Heart left ventricle (tissue), 16 donors: ENCODE data around the gene NHSL2. TPM values are rescaled to one million over a fixed set of nuclear protein-coding genes. Genes with fewer than 3 reads are reported as not detected.

Experiments
- ATAC-seq, 4 donors: fragments of 200-7000 bp; cut with Tn5 transposase; one replicate each; pipeline ENCODE4 v1.9.1; 2020 to 2022; ENCODE audit warnings: moderate library complexity in 4 of 4, mild to moderate bottlenecking in 3 of 4, moderate number of reproducible peaks in 1 of 4
- DNase-seq, 5 donors: peaks; one replicate each; pipeline ENCODE4 v3.0.0-alpha.2; 2020
- H3K27ac ChIP-seq, 12 donors: fragments of 200-600 bp; sonication (generic) in 4 of 12; one replicate each; pipeline versions ENCODE4 v1.5.0 to v1.8.0; 2016 to 2022; ENCODE audit warnings: mild to moderate bottlenecking in 2 of 12
- H3K27me3 ChIP-seq, 9 donors: fragments of 200-600 bp; sonication (generic) in 2 of 9; one replicate each; pipeline versions ENCODE4 v1.5.1 to v1.8.0; 2016 to 2022; ENCODE audit warnings: mild to moderate bottlenecking in 3 of 9
- H3K36me3 ChIP-seq, 9 donors: fragments of 200-600 bp; sonication (generic) in 2 of 9; one replicate each; pipeline versions ENCODE4 v1.5.0 to v1.8.0; 2018 to 2022; ENCODE audit warnings: mild to moderate bottlenecking in 2 of 9
- H3K4me1 ChIP-seq, 12 donors: fragments of 200-600 bp; sonication (generic) in 4 of 12; one replicate each; pipeline versions ENCODE4 v1.5.0 to v1.8.0; 2016 to 2022; ENCODE audit warnings: mild to moderate bottlenecking in 3 of 12
- H3K4me3 ChIP-seq, 12 donors: fragments of 200-600 bp; sonication (generic) in 4 of 12; one replicate each; pipeline versions ENCODE4 v1.5.0 to v1.8.0; 2017 to 2022; ENCODE audit warnings: mild to moderate bottlenecking in 9 of 12, moderate library complexity in 4 of 12
- H3K9me3 ChIP-seq, 12 donors: fragments of 200-600 bp; sonication (generic) in 4 of 12; one replicate each; pipeline versions ENCODE4 v1.5.0 to v1.8.0; 2016 to 2022; ENCODE audit warnings: mild to moderate bottlenecking in 1 of 12
- CTCF ChIP-seq, 12 donors: fragments of 200-600 bp; sonication (generic) in 4 of 12; IDR thresholded peaks; one replicate each; pipeline versions ENCODE4 v1.5.0 to v1.8.0; 2018 to 2022; ENCODE audit warnings: antibody characterized with exemption in 12 of 12, mild to moderate bottlenecking in 5 of 12
- POLR2A ChIP-seq, 2 donors: fragments of 450-650 bp; IDR thresholded peaks; one replicate each; pipeline ENCODE4 v1.6.1; 2017; ENCODE audit warnings: antibody characterized with exemption in 2 of 2, mild to moderate bottlenecking in 2 of 2, moderate library complexity in 2 of 2
- WGBS, 4 donors: extraction: QIAGEN DNeasy Blood & Tissue Kit in 2 of 4; methylation state at CpG; one replicate each; pipeline versions ENCODE4 v1.1.5 to v1.1.7; 2013 to 2018; 5-methylcytosine and 5-hydroxymethylcytosine counted together
- intact Hi-C, 10 donors: fragments of 100-400 bp; cut with DNase I; formaldehyde crosslinking; loops; one replicate each; pipeline versions ENCODE4 v1.11.1 to v1.14.2; 2022
- polyA plus RNA-seq, 2 donors: library from polyadenylated mRNA; stranded (reverse); fragments of 200-250 nt; gene quantifications; one replicate each; pipeline ENCODE4 v1.2.3, GENCODE V29; 2013
- total RNA-seq, 9 donors: library from RNA; depleted of rRNA in 2 of 9; stranded (reverse); fragments of >200 nt in 2 of 9; fragmentation: NEBNext Ultra II Directional in 3 of 9; extraction: Animal tissue kit (Norgen Biotek cat#: 25700) in 3 of 9; gene quantifications; one replicate each; pipeline versions ENCODE4 v1.1.0 to v1.2.4, GENCODE V29; 2016 to 2023
- donor health status: ischemic (EF 13 %, LVEDD 7.1; RV severe dilation, severe dysfunction).
- donor health status: healthy with polysubstance abuse.
- donor health status: DM: no; HTN: yes; CAD: no.
- donor health status: DM: no; HTN: no; CAD: no.
- donor health status: ischemic (EF 25% LVEDD 6.9; RV normal size, moderate dysfunction).
- donor health status: ischemic (EF 25% LVEDD 5.7; RV mildly dilated, moderate dysfunction).
- donor health status: healthy.
- donor health status: DM: yes; HTN: yes; CAD: no.
- donor health status: ischemic (EF 35%, LVEDD 5.7; RV mildly dilated, moderate dysfunction).
- donor health status: nonischemic (EF 11% LVEDD 7.7; RV severe dilation, severe dysfunction).
- donor health status: DM: yes; HTN: yes; CAD: no.
- donor health status: PGD.
- donor health status: ischemic (EF 29% LVEDD 5.4; RV normal size, mild dysfunction).
- donor health status: nonischemic (EF 23%, LVEDD 6.1; RV moderate dilation, normal function).

Gene NHSL2
- total and polyA plus RNA-seq, 11 donors, result 1.8 to 14.0 (median 5.8) TPM

GRCh38 chrX:72002875-72003274, 92.2 kb downstream of the NHSL2 start:
- peaks cover 0 to 27% (median 0%) of the 10 kb centered on the region in 9 donors for H3K27me3 ChIP-seq
- 69 to 84% (median 84%) methylated on average over 6 of the region's 6 CpGs for WGBS, 4 donors
- H3K4me3 ChIP-seq, result no peak overlapping the region
- no peaks in the 10 kb centered on the region for H3K36me3 ChIP-seq
- TF ChIP-seq CTCF (IDR thresholded peaks at IDR 0.05), result no peak
- TF ChIP-seq POLR2A (IDR thresholded peaks at IDR 0.05), result no peak
- intact Hi-C loops, result loop anchor here in 3 of 10 donors (5.0 to 10.0 kb wide), 2 partner anchors 124 to 542 kb away; no protein-coding TSS in a partner anchor
- DNase-seq (no peak), ATAC-seq (no peak)
- no peaks in the 10 kb centered on the region for H3K9me3 ChIP-seq
- peaks cover 0 to 20% (median 8%) of the 10 kb centered on the region in 12 donors for H3K4me1 ChIP-seq
- peak overlapping the region in 1 of 12 donors; percentile 69 for H3K27ac ChIP-seq

- Histone ChIP-seq H3K9me3 (no peaks in the 10 kb centered on the region), H3K4me1 (peaks cover 0 to 20% (median 8%) of the 10 kb centered on the region in 12 donors), H3K4me3 (peak overlapping the region in 2 of 12 donors; percentile 1 to 19), H3K27ac (peak overlapping the region in 9 of 12 donors; percentile 25 to 81 (median 51)), H3K36me3 (no peaks in the 10 kb centered on the region), H3K27me3 (peaks cover 0 to 30% (median 0%) of the 10 kb centered on the region in 9 donors)
- TF ChIP-seq POLR2A (IDR thresholded peaks at IDR 0.05), result no peak
- peak in 5 of 12 donors; percentile 15 to 44 (median 21) for TF ChIP-seq CTCF (IDR thresholded peaks at IDR 0.05)
- intact Hi-C loops, result loop anchor here in 3 of 10 donors (5.0 to 10.0 kb wide), 2 partner anchors 123 to 541 kb away; no protein-coding TSS in a partner anchor
- DNase-seq (peak; percentile 54 to 67 (median 58)), ATAC-seq (peak; percentile 71 to 85 (median 76))
- WGBS, 4 donors, result 16 to 42% (median 33%) methylated on average over 16 to 17 of the region's 17 CpGs
Observed at GRCh38 chrX:72003811-72004750, 93.4 kb downstream of the NHSL2 start.

- Histone ChIP-seq H3K36me3 (no peaks in the 10 kb centered on the region), H3K27ac (peak overlapping the region in 2 of 12 donors; percentile 69 to 79)
- no peak for DNase-seq
Observed at GRCh38 chrX:72005046-72005445, 94.4 kb downstream of the NHSL2 start.

More at GRCh38 chrX:72005046-72005445, 94.4 kb downstream of the NHSL2 start:
- WGBS, 4 donors, result 85 to 100% (median 97%) methylated on average over 2 of the region's 2 CpGs
- intact Hi-C loops, result loop anchor here in 1 of 10 donors (10.0 kb wide), 1 partner anchor 540 kb away; no protein-coding TSS in a partner anchor
- Histone ChIP-seq H3K9me3 (no peaks in the 10 kb centered on the region), H3K4me3 (no peak overlapping the region), H3K4me1 (peaks cover 0 to 20% (median 8%) of the 10 kb centered on the region in 12 donors), H3K27me3 (peaks cover 0 to 36% (median 0%) of the 10 kb centered on the region in 9 donors)
- no peak for TF ChIP-seq CTCF (IDR thresholded peaks at IDR 0.05)
- no peak for TF ChIP-seq POLR2A (IDR thresholded peaks at IDR 0.05)
- no peak for ATAC-seq
